GM19395 (cell line): ENCODE data around the gene ACTA2.

Experiments
- ATAC-seq: cut with Tn5 transposase; IDR thresholded peaks from one replicate; pipeline ENCODE4 v1.9.1; 2021; ENCODE audit warnings: mild to moderate bottlenecking, moderate library complexity; ENCODE audit not compliant: unreplicated experiment

ACTA2 gene

GRCh38 chr10:88922041-88922440 is 30.5 kb downstream of the ACTA2 start:
- no peak for ATAC-seq

GRCh38 chr10:88920986-88921593 is 31.5 kb downstream of the ACTA2 start:
- ATAC-seq = no peak

- ATAC-seq = no peak
Observed at GRCh38 chr10:88920198-88920597, 32.4 kb downstream of the ACTA2 start.

- no peak for ATAC-seq
Observed at GRCh38 chr10:88919041-88919440, 33.5 kb downstream of the ACTA2 start.

GRCh38 chr10:88918191-88918905 is 34.2 kb downstream of the ACTA2 start:
- ATAC-seq = no peak

- no peak for ATAC-seq
Observed at GRCh38 chr10:88916986-88917385, 35.6 kb downstream of the ACTA2 start.

- ATAC-seq = no peak
Observed at GRCh38 chr10:88916231-88916630, 36.3 kb downstream of the ACTA2 start.

- no peak for ATAC-seq
Observed at GRCh38 chr10:88915781-88916180, 36.8 kb downstream of the ACTA2 start.

- no peak for ATAC-seq
Observed at GRCh38 chr10:88913788-88914187, 38.8 kb downstream of the ACTA2 start.

GRCh38 chr10:88913127-88913526 is 39.4 kb downstream of the ACTA2 start:
- no peak for ATAC-seq

- ATAC-seq = no peak
Observed at GRCh38 chr10:88911851-88912250, 40.7 kb downstream of the ACTA2 start.

GRCh38 chr10:88911116-88911515 is 41.5 kb downstream of the ACTA2 start:
- ATAC-seq = no peak

GRCh38 chr10:88908194-88908593 is 44.4 kb downstream of the ACTA2 start:
- no peak for ATAC-seq

- no peak for ATAC-seq
Observed at GRCh38 chr10:88906921-88907320, 45.7 kb downstream of the ACTA2 start.

GRCh38 chr10:88903715-88904114 is 48.9 kb downstream of the ACTA2 start:
- ATAC-seq = no peak

GRCh38 chr10:88901984-88902789 is 50.4 kb downstream of the ACTA2 start:
- ATAC-seq = peak; percentile 49

- ATAC-seq = peak; percentile 79
Observed at GRCh38 chr10:88901206-88901983, 51.2 kb downstream of the ACTA2 start.

GRCh38 chr10:88899886-88900285 is 52.7 kb downstream of the ACTA2 start:
- ATAC-seq = no peak

- no peak for ATAC-seq
Observed at GRCh38 chr10:88898727-88899126, 53.8 kb downstream of the ACTA2 start.

- no peak for ATAC-seq
Observed at GRCh38 chr10:88896994-88897853, 55.3 kb downstream of the ACTA2 start.
